Cardiac fibroblast (primary cell): Measurements from ENCODE around the gene CCNI2.

Source experiments
- DNase-seq, 2 donors: peaks; one replicate each; pipeline versions ENCODE4 v3.0.0 to v3.0.0-alpha.2; 2010; ENCODE audit warnings: low read depth in 2 of 2
- H3K4me3 ChIP-seq, 2 donors: replicated peaks in 1 of 2; 1 replicate in 1 of 2; 2 replicates in 1 of 2; pipeline ENCODE4 v1.5.1; 2011; ENCODE audit warnings: low read depth in 2 of 2, low read length in 2 of 2, mild to moderate bottlenecking in 2 of 2, moderate library complexity in 1 of 2
- TF ChIP-seq, protein P1 (sequence below): IDR thresholded peaks from one replicate; pipeline ENCODE4 v1.5.1; 2011; ENCODE audit warnings: low read depth, mild to moderate bottlenecking, low read length, inconsistent platforms

Gene CCNI2, protein sequence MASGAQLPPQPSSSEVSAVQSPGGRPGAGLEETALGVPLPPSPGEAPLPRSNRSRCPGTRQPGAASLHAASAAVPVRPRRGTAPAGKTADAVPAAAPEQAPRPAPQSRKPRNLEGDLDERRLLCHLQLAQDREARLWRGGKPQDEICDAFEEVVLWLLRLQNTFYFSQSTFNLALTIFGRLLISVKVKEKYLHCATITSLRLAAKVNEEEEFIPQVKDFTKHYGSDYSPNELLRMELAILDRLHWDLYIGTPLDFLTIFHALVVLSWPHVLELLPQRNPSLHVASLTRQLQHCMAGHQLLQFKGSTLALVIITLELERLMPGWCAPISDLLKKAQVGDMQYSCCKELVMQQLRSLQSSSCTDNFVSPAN

DNA sequence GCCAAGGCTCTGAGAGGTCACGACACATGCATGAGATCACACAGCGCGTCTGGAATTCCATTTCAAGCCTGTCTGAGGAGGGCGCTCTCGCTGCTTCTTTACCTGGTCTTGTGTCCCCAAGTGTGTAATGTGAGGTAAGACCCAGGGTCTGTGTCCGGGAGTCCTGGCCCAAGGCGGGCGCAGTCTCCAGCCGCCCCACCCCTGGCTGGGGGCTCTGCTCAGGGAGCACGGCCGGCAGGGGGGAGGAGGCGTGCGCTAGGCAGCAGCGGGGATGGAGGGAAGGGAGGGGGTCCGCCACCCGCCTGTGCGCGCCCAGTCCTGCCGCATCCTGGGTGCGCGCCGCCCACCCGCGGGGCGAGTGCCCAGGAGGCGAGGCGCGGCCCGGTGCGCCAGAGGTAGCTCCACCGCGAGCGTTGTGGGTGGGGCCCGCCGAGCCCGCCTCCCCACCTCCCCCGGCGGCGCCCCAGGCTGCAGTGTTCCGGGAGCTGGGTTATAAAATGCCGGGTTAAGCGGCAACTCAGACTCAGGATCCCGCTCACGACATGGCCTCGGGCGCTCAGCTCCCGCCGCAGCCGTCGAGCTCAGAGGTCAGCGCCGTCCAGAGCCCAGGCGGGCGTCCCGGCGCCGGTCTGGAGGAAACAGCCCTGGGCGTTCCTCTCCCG lies at the start of gene CCNI2:
Gene CCNI2 (plus strand): TSS at position 473 of the 662 bp plus-strand sequence. CDS start 70 bp downstream, at position 543.
- peak; percentile 18 to 22 for DNase-seq
- H3K4me3 ChIP-seq, result peak within 1 kb of the TSS; percentile 27 to 30
- TF ChIP-seq, protein P1, sequence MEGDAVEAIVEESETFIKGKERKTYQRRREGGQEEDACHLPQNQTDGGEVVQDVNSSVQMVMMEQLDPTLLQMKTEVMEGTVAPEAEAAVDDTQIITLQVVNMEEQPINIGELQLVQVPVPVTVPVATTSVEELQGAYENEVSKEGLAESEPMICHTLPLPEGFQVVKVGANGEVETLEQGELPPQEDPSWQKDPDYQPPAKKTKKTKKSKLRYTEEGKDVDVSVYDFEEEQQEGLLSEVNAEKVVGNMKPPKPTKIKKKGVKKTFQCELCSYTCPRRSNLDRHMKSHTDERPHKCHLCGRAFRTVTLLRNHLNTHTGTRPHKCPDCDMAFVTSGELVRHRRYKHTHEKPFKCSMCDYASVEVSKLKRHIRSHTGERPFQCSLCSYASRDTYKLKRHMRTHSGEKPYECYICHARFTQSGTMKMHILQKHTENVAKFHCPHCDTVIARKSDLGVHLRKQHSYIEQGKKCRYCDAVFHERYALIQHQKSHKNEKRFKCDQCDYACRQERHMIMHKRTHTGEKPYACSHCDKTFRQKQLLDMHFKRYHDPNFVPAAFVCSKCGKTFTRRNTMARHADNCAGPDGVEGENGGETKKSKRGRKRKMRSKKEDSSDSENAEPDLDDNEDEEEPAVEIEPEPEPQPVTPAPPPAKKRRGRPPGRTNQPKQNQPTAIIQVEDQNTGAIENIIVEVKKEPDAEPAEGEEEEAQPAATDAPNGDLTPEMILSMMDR, result peak; percentile 15

DNA sequence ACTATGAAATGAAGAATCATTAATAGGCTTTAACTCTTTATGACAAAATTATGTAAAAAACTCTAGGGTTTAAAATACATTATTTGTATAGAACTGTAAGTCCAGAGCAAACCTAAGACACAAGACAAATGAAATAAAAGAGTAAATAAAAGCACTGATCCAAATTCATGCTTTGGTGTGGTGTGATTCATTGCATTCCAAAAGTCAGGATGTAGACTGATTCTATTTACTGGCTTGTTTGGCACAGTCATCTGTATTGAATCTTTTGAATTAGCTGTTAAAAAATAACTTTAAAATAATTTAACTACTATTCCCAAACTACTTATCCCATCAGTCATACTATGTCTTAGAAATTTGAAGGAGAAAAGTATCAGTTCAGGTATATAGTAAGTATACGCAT lies 42.4 kb upstream of the CCNI2 start:
- peak; percentile 25 to 52 for DNase-seq
- TF ChIP-seq, protein P1, result no peak
- H3K4me3 ChIP-seq, result no peak overlapping the region

DNA sequence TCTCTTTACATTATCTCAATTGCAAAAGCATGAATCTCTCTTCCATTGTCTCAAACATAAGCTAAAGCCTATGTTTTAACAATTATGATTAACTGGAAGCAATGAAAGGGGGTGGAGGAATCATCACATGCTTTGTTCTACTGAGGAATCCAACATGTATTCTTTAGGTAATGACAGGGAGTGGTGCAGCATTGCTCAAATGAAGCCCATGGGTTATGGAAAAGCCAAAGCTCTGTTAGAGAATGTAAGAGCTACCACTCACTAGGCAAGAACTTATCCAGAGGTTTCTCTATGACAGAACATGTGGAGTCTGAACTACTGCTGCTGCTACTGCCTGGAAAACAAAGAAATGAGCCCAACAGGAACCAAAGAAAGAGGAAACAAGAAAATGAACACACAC lies 38.6 kb upstream of the CCNI2 start:
- TF ChIP-seq, protein P1, result no peak
- no peak for DNase-seq
- no peak overlapping the region for H3K4me3 ChIP-seq

DNA sequence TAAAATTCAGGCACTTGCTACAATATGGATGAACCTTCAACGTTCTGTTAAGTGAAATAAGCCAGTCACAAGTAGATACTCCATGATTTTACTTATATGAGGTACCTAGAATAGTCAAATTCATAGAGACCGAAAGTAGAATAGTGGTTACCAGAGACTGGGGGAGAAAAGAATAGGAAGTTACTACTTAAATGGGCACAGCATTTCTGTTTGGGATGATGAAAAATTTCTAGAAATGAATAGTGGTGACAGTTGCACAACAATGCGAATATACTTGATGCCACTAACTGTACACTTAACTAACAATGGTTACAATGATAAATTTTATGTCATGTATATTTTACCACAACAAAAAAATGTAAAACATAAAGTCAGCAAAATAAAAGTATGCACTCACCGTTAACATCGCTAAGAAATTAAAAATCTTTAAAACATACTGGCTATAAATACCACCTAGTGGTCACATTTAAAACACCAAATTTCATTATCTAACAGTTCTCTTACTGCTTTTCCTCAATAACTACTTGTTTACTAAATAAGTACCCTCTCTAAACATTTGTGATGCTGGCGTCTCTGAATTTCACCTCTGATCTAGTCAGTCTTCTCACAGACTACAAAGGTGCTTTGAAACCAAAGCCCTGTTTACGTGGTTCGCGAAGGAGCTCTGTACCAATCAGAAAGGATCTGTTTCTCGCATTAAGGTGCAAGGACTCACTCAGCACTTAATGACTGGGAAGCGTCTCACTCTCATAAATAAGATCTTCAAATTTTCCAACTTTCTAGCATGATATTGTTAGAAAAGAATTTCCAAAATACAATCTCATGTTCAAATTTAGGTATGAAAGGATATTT lies 32.5 kb upstream of the CCNI2 start:
- TF ChIP-seq, protein P1, result peak; percentile 23
- no peak overlapping the region for H3K4me3 ChIP-seq
- DNase-seq, result peak; percentile 30 to 38

DNA sequence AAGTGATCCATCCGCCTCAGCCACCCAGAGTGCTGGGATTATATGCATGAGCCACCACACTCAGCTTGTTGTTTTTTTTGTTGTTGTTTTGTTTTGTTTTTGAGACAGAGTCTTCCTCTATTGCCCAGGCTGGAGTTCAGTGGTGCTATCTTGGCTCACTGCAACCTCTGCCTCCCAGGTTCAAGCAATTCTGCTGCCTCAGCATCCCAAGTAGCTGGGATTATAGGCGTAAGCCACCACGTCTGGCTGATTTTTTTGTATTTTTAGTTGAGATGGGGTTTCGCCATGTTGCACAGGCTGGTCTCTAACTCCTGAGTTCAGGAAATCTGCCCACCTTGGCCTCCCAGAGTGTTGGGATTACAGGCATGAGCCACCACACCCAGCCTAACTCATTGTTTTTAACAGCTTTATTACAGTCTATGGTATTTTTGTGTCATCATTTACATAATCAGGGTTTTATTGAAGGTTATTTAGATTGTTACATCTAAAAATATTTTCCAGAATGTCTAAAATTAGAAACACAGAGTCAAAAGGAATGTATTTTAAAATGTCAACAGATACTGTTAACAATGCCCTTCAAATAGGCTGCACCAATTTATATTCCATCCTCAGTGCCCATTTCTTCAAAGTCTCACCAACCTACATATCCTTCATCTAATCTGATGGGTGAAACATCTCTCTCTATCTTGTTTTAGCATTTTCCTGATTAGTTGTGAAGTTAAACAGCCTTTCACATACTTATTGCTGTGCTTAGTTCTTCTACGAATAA lies 28.5 kb upstream of the CCNI2 start:
- TF ChIP-seq, protein P1, result no peak
- no peak overlapping the region for H3K4me3 ChIP-seq
- no peak for DNase-seq

DNA sequence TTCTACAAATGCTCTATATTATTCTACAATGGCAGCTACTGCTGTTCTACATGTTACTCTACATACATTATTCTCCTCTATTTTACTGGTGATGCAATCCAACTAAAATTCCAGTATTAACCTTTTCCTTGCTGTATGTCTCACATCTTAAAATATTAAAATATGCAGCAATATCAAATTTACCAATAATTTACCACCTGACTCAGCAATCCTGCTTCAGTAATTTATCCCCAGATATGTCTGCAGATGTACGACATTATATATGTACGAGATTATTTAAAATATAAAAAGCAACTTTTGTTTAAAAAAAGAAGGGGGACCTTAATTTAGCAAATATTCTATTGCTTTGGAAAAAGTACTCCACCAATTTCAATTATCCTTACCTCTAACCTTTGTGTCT lies 21.5 kb upstream of the CCNI2 start:
- TF ChIP-seq, protein P1, result no peak
- no peak overlapping the region for H3K4me3 ChIP-seq
- no peak for DNase-seq
